DMS79 treated with DMSO at 0.1 percent for 48 hours (cell line): ENCODE results near the gene HLCS.
"Not testable (repeated sequence)": the region's sequence is repeated elsewhere in the genome, so short reads cannot be mapped to it uniquely, and the experiment has no call there.

Experiments
- DNase-seq: peaks from one replicate; lab custom pipeline; 2025; lab: John Stamatoyannopoulos, UW

Gene HLCS

DNA sequence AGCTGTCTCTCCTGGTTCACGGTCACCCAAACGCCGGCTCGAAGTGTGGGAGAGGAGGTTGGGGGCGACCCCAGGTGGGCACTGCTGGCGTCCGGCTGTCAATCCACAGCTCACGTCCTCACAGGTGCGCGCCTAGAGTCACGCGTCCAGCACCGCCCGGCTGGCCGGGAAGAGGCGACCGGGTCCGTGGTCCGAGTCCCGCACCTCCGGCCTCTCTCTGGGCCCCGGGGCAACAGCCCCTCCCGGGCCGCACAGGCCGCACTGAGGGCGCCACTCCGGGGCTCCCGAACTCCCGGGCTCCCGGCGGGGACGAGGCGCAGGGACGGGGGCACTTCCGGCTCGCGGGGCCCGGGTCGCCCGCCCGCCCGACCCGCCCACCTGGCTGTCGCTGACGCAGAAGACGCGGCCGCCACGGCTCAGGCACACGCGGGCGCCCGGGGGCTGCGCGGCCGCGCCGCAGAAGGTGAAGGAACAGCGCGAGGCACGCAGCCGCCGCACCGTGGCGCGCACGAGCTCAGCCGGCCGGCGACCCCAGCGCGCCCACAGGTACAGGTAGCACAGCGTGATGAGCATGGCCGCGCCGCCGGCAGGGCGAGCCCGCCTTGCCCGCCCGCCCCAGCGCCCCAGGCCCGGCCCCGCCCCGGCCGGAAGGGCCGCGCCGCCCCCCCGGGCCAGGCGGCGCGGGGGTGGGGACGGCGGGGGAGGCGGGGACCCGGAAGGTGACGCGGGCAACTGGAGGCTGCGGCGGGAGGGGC lies at the start of gene HLCS:
Gene HLCS, minus strand, starts transcription at position 604 of the 755 bp plus-strand sequence. Its CDS starts 31 bp downstream, at position 573.
- DNase-seq, result peak; percentile 56

DNA sequence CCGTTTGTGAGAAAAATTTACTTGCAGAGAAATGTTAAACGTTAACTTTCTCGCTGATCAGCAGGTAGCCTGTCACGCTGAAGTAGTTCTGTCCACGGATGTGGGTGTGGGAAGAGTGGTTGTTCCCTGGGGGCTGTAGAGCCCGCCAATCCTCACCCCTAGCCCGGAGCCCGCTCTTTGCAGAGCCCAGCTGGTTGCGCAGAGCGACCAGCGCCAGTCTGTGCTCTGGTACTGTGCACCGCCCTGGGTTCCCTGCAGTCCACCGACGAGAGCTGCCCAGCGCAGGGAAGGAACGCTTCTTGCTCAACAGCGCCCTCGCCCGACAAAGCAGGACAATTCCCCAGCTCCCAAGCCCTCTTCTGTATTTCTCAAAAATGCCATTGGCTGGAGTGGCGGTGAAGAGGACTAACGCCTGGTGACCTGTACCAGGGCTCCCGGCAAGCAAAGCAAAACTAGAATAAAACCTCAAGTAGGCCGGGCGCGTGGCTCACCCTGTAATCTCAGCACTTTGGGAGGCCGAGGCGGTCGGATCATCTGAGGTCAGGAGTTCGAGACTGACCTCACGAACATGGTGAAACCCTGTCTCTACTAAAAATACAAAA lies 43.4 kb upstream of the HLCS start:
- peak; percentile 95 for DNase-seq

DNA sequence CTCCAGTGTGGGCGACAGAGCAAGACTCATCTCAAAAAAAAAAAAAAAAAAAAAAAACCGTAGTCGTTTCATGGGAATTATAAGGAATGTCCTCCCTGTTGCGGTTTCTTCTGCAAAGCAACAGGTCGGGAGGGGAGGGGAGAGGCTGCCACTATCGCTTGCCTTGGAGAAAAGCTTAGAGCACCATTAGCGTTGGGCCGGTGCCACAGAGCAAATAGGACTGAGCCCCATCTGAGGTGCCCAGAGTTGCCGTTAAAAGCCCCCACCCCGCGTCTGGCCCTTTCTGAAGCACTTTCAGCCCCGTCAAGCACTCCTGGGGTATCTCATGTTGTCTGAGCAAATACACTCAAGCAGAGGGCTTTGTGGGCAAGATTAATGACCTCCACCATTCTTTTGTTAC lies 42.3 kb upstream of the HLCS start:
- peak; percentile 96 for DNase-seq

DNA sequence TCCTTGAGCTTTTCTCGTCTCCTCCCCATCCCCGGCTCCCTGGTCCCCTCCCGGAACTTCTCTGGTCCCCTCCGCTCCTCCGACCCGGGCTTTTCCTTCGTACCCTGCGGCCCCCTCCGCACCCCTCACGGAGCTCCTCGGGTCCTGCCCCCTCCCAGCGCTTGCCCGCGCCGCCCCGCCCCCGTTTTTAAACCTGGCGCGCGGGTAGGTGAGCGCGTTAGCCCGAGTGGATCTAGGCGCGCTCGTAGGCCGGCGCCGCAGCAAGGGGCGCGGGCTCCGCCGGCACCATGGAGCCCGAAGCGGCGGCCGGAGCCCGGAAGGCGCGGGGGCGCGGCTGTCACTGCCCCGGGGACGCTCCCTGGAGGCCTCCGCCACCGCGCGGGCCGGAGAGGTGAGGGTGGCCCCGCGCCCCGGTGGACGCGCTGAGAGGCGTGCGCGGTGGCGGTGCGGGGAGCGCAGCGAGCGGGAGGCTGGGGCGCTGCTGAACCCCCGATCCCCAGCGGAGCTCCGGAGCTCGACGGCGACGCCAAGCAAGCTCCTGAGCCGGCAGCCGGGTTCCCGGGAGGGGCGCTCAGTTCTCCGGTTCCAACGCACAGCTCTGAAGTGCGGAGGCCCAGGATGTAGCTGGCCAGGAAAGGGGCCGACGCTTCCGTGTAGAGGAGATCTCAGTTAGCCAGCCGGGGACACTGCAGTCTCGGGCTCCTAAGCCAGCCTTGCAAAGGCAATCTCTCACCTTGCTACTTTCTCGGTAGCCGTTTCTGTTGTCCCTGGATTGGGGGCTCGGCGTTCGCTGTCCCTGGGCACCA lies 40.2 kb upstream of the HLCS start, which contains the start of gene RIPPLY3:
Gene RIPPLY3, plus strand, starts transcription at position 217 of the 806 bp plus-strand sequence. Its CDS starts 71 bp downstream, at position 288.
- peak; percentile 12 for DNase-seq

DNA sequence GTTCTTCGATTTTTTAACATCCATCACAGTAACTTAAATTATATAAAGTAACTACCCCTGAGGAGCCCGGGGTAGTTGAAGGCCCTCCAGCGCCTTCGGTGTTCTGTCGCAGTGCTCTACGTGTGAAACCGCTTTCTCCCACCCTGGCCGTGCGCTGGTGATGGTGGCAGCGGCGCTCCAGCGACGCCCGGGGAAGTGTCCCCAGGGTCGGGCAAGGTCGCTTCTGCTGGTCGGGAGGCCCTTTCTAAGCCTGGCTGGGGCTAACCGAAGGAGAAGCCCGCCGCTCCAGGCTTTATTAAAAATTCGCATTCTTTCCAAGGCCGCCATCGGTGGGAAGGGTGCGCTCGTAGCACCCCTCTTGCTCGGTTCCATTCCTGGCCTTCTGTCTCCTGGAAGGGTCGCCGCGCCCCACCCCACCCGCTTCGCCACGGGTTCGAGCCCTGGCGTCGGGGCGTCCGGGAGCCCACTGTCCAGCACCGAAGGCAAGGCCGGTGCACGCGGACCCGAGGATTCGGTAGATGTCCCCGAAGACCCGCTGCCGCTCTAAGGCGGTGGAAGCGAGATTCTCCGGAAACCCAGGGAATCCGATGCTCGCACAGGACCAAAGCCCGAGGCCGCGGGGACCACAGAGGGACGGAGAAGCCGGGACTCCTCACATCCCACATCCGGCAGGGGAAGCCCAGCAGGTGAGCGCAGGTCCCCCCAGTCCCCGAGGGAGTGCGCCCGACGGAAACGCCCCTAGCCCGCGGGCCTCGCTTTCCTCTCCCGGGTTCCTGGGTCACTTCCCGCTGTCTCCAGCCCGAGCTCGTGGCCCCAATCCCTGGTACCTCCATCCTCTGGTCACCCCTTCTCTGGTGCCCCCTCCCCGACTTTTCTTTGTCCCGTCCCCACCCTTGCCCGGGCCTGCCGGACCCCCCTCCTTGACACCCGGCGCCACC lies 39.3 kb upstream of the HLCS start:
- DNase-seq, result no peak

DNA sequence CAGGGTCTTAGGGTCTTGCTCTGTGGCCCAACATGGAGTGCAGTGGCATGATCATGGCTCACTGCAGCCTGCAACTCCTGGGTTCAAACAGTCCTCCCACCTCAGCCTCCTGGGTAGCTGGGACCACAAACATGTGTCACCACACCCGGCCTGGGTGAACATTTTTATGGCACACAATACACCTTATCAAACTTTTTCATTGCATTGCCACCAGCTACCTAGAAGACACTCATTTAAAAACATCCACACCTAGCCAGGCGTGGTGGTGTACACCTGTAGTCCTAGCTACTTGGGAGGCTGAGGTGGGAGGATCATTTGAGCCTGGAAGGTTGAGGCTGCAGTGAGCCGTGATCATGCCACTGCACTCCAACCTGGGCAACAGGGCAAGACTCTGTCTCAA lies 37.4 kb upstream of the HLCS start:
- not testable (repeated sequence) for DNase-seq

DNA sequence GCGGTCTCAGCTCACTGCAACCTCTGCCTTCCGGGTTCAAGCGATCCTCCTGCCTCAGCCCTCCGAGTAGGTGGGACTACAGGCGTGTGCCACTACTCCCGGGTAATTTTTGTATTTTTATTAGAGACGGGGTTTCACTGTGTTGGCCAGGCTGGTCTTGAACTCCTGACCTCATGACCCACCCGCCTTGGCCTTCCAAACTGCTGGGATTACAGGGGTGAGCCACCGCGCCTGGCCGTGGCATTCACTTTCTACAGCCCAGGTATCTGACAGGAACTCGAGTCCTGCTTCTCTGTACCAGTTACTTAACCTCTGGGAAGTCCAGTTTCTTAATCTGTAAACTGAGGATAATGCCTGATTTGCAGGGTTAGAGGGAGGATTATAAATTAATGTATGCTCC lies 36.4 kb upstream of the HLCS start:
- not testable (repeated sequence) for DNase-seq

DNA sequence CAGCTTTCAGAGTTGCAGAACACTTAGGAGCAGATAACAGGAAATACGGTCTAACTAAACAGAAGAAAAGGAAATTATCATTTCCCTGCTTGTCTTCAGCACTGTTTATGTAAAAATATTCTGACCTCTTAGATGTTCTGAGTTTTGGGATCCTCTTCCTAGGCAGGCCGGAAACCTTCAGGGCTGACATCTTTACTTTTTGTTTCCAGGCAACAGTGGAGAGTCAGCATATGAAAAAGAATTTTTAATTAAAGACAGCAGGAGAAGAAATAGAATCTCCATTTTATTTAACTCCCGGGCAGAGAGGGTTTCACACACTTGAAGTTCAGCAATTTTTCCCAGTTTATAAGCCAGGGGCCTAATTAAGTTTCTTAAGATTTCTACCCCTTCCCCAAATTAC lies 35.0 kb upstream of the HLCS start:
- DNase-seq, result no peak

DNA sequence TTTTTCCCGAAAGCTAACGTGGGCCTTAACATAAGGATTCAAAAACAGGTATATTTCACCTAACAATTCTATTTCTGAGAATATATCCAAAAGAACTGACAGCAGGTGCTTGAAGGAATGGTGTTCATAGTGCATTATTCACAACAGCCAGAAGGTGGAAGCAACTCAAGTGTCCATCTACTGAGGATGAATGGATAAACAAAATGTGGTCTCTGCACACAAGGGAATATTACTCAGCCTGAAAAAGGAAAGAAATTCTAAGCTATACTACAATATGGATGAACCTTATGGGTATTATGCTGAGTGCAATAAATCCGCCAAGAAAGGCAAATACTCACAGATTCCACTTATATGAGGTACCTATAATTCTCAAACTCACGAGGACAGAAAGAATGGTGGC lies 33.9 kb upstream of the HLCS start:
- DNase-seq, result no peak

DNA sequence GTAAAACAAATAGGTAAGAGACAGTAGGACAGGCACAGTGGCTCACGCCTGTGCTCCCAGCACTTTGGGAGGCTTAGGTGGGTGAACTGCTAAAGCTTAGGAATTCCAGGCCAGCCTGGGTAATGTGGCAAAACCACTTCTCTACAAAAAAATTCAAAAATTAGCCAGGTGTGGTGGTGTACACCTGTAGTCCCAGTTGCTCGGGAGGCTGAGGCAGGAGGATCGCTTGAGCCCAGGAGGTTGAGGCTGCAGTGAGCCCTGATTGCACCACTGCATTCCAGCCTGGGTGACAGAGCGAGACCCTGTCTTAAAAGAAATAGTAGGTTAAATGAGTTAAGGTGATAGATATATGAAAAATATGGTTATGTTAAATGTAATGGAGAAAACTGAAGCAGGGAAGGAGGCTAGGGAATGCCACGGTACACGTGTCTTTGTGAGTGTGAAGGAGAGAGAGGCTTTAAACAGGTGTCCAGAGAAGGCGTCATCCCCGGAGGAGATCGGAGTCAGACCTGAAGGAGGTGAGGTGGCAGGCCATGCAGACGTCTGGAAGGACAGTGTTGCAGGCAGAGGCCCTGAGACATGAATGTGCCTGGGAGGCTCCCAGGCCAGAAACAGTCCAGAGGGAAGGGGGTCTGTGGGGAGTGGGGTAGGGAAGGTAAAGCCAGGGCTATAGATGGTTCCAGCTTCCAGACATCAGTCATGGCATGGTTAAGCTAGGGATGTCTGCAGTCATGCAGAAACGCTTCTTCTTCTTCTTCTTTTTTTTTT lies 32.8 kb upstream of the HLCS start:
- no peak for DNase-seq

DNA sequence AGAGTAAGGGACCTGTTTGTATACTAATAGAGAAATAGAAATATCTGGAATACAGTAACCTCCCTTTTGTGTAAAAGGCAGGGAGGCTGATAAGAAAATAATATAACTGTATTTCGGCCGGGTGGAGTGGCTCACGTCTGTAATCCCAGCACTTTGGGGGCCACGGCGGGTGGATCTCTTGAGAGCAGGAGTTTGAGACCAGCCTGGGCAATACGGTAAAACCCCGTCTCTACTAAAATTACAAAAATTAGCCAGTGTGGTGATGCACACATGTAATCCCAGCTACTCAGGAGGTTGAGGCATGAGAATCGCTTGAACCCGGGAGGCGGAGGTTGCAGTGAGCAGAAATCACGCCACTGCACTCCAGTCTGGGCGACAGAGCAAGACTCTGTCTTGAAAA lies 28.8 kb upstream of the HLCS start:
- not testable (repeated sequence) for DNase-seq

DNA sequence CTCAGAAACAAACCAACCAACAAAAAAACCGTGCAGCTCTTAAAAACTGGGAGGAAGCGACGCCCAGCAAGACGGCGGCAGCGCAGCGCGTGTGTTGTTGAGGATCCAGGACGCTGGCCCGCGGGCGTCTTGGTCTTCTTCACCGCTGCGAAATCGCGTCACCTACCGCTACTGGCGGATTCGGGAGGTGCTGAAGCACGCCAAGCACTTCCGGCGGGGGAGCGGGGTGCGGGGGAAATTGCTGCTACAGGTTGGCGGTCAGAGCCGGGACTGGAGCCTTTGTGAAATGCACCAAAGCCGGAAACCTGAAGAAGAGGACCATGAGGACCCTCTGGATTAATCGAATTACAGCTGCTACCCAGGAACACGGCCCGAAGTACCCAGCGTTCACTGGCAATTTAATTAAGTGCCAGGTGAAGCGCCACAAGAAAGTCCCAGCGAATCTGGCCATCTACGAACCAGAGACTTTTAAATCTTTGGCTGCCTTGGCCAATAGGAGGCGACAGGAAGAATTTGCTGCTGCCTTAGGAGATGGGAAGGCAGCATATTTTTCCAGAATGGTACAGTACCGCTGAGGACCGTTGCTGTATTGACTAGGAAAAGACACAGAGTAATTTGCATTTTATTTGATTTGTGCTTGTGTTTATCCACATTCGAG lies 28.2 kb upstream of the HLCS start:
- no peak for DNase-seq

DNA sequence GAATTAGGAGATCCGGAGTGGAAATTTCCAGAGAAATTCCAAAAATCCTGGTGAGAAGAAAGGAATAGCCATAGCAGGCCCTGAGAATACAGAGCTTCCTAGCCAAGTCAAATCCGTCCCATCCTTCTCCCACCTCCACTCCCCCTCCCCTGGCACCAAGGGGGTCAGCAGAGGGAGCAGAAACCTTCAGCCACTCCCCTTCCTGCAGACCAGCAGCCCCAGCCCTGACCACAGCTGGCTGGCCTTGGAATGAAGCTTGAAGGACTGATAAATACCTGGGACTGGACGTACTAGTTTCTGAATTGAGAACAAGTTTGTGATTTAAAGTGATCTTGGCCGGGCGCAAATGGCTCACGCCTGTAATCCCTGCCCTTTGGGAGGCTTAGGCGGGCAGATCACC lies 26.2 kb upstream of the HLCS start:
- no peak for DNase-seq

DNA sequence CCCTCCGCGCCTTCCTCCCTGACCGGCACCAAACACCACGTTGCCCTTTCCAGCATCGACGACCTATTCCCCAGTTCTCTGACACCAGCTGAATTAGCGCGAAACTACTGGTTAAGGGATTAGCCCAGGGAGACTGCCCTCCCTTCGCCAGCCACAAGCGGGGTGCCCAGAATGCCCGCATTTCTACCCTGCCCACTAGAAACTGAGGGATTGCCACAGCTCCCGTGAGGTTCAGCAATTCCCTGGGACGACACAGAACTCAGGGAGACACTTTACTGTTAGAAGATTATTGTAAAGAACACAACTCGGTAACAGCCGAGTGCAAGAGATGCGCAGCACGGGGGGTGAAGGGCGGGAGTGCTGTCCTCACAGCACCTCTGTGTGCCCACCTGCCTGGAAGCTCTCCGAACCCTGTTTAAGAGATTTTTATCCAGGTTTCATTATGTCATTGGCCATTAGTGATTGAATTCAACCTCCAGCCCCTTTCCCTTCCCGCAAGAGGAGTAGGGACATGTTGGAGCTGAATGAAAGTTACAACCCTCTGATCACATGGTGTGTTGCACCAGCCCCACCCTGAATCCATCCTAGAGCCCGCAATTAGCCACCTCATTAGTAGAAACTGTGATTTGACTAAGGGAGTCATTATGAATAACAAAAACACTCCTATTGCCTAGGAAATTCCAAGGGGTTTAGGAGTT lies 24.2 kb upstream of the HLCS start:
- DNase-seq, result no peak

DNA sequence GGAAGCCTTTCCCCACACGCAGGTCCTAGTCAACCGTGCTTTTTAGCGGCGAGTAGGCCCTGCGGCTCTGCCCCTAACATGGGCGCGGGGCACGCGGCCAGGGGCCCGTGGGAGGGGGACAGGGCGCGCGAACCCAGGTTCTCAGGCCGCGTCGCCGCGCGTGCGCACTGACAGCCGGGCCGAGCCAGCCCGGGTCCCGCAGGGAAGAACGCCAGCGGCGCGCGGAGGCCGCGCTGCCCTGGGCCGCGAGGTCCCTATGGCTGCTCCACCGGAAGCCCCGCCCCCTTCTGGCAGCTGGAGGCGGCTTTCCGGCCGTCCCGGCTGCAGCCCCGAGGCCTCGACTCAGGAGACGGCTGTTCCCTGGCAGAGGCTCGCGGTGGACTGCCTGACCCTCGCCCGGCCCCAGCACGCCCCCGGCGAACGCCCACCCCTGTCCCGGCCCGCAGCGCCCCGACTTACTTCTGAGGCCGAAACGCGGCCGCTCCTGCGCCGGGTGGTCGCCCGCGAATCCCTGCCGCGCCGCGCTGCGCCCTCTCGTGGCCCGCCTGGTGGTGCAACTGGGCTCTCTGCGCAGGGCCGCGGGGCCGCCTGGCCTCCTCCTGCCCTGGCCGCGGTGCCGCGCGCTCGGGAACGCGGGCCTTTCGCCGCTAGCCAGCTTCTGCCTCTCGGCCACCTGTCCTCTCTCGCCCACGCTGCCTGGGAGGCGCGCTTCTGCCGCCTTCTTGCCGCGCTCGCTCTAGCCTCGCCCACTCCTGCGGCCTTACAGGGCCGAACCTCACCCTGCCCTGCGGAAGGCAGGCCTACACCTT lies 23.4 kb upstream of the HLCS start:
- peak; percentile 89 for DNase-seq

DNA sequence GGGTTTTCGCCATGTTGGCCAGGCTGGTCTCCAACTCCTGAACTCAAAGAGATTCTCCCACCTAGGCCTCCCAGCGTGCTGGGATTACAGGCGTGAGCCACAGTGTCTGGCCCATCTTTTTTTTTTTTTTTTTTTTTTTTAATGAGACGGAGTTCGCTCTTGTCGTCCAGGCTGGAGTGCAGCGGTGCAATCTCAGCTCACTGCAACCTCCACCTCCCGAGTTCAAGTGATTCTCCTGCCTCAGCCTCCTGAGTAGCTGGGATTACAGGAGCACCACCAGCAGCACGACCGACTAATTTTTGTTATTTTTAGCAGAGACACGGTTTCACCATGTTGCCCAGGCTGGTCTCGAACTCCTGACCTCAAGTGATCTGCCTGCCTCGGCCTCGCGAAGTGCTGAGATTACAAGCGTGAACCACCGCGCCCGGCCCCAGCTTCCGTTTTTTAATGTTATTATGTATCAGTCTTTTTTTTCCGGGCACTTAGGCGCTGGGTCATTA lies 22.8 kb upstream of the HLCS start:
- DNase-seq, result not testable (repeated sequence)

DNA sequence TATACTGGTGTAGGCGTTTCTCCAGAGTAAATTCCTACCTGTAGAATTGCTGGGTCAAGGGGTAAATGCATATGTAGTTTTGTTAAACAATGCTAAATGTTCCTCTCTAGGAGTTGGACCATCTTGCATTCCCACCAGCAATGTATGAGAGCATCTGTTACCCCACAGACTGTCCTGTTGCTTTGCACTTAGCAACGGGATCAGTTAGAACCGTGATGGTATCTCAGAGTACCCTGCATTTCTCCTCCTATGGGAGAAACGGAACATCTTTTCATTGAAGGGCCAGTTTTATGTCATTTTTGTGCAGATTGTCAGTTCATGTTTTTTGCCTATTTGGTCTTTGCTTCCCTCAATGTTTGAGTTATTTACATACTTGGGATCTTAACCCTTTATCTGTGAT lies 22.1 kb upstream of the HLCS start:
- no peak for DNase-seq

DNA sequence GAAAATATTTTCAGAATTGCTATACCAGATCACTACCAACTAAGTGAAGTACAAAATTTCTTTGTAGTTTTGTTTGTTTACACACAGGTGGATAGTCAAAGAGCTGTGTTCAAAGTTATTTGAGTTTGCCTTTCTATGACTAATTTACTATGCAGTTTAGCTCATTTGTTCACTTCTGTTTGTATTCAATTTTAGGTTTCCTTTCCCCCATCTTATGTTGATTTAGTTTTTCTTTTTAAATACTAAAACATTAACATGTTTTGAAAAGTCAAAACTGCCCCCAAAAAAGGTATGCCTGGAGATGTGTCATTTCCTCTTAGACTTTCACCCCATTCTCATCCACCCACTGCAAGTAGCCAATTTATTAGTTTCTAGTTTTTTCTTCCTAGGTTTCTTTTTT lies 21.4 kb upstream of the HLCS start:
- no peak for DNase-seq
